Ovary (tissue), 3 donors: ENCODE measurements around the gene CRYBA2.

Experiments
- EP300 ChIP-seq: sonication (generic); formaldehyde crosslinking; IDR thresholded peaks from one replicate; pipeline ENCODE4 v1.6.1; 2017; ENCODE audit warnings: antibody characterized with exemption
- POLR2A ChIP-seq: fragments of 450-650 bp; IDR thresholded peaks from one replicate; pipeline ENCODE4 v1.6.1; 2017; ENCODE audit warnings: antibody characterized with exemption, mild to moderate bottlenecking, moderate library complexity
- TF ChIP-seq, protein P1 (sequence below), 3 donors: fragments of 450-650 bp in 2 of 3; fragments of 200-600 bp in 1 of 3; IDR thresholded peaks; one replicate each; pipeline versions ENCODE4 v1.5.1 to v1.8.0; 2016 to 2022; ENCODE audit warnings: antibody characterized with exemption in 3 of 3, mild to moderate bottlenecking in 1 of 3
- donor health status: DM: no; HTN: no; CAD: no.

DNA sequence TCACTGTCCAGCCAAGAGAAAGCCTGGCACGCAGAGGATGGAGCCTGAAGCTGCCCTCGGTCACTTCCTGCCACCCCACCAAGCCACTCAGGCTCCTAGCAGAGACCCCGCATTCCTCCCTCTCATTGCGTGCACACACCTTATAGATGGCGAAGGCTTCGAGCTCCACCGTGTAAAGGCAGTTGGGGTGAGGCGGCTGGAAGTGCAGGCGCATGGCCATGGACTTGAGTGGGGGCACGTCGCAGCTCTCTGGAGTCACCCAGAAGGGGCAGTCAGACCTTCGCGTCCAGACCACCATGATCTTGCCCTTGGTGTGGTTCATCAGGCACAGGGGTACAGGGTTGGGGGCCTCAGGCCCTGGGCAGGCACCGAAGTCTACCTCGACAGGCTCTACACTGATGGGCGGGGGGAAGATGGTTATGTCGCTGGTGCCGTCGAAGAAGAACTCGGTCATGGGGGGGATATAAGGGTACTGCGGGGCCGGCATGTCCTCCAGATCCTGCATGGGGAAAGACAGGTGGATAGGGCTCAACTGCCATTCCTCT is 34.4 kb upstream of the CRYBA2 start:
- TF ChIP-seq, protein P1, sequence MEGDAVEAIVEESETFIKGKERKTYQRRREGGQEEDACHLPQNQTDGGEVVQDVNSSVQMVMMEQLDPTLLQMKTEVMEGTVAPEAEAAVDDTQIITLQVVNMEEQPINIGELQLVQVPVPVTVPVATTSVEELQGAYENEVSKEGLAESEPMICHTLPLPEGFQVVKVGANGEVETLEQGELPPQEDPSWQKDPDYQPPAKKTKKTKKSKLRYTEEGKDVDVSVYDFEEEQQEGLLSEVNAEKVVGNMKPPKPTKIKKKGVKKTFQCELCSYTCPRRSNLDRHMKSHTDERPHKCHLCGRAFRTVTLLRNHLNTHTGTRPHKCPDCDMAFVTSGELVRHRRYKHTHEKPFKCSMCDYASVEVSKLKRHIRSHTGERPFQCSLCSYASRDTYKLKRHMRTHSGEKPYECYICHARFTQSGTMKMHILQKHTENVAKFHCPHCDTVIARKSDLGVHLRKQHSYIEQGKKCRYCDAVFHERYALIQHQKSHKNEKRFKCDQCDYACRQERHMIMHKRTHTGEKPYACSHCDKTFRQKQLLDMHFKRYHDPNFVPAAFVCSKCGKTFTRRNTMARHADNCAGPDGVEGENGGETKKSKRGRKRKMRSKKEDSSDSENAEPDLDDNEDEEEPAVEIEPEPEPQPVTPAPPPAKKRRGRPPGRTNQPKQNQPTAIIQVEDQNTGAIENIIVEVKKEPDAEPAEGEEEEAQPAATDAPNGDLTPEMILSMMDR (IDR thresholded peaks at IDR 0.05), result no peak
- TF ChIP-seq POLR2A (no peak), EP300 (no peak)
